Panc1 (cell line): ENCODE data around the gene TUB. TPM values are rescaled to one million over a fixed set of nuclear protein-coding genes. Genes with fewer than 3 reads are reported as not detected.

Source experiments
- ATAC-seq: fragments of 200-7000 bp; cut with Tn5 transposase; 2 replicates; pipeline ENCODE4 v1.9.1; 2020; ENCODE audit warnings: mild to moderate bottlenecking, moderate library complexity
- BruUV-seq: library from RNA; stranded (reverse); fragments of 400-500 nt; replicated peaks from 2 replicates; lab custom pipeline; 2021; lab: Mats Ljungman, UMichigan
- CTCF ChIA-PET: fragments of 300-600 bp; sonication (Branson Sonifier 250); formaldehyde crosslinking; loops from one replicate; lab custom pipeline; 2022; ENCODE audit warnings: antibody characterized with exemption; lab: Charles Lee
- POLR2A ChIA-PET: fragments of 300-600 bp; sonication (Branson Sonifier 250); formaldehyde crosslinking; loops from one replicate; lab custom pipeline; 2022; ENCODE audit warnings: antibody characterized with exemption; lab: Charles Lee
- DNase-seq: peaks from one replicate; pipeline ENCODE4 v3.0.0-alpha.2; 2010; ENCODE audit warnings: low read depth, low spot score
- H3K27ac ChIP-seq: 2 replicates; pipeline ENCODE4 v1.5.1; 2011; ENCODE audit warnings: mild to moderate bottlenecking, low read length, inconsistent platforms
- H3K27me3 ChIP-seq: fragments of 200-500 bp; sonication (Bioruptor generic); 2 replicates; pipeline ENCODE4 v1.6.0; 2014; ENCODE audit warnings: low read length, inconsistent platforms; ENCODE audit not compliant: control insufficient read depth, insufficient read depth
- H3K36me3 ChIP-seq: fragments of 200-500 bp; sonication (Bioruptor generic); 2 replicates; pipeline ENCODE4 v1.5.1; 2014; ENCODE audit warnings: inconsistent platforms, mild to moderate bottlenecking, low read length, moderate library complexity; ENCODE audit not compliant: control insufficient read depth, insufficient read depth
- H3K4me1 ChIP-seq: 2 replicates; pipeline ENCODE4 v1.5.1; 2011; ENCODE audit warnings: inconsistent platforms, mild to moderate bottlenecking, low read length, moderate library complexity; ENCODE audit not compliant: control insufficient read depth, insufficient read depth
- H3K4me3 ChIP-seq, 2 experiments: 2 replicates each; pipeline ENCODE4 v1.5.1; 2011 to 2012; ENCODE audit warnings: low read depth in 2 of 2, low read length in 2 of 2, mild to moderate bottlenecking in 2 of 2, inconsistent platforms in 1 of 2, moderate library complexity in 1 of 2
- H3K9me3 ChIP-seq: fragments of 200-500 bp; sonication (Bioruptor generic); 2 replicates; pipeline ENCODE4 v1.5.1; 2014; ENCODE audit warnings: low read depth, mild to moderate bottlenecking, inconsistent platforms, low read length, moderate library complexity; ENCODE audit not compliant: control insufficient read depth, insufficient read depth
- POLR2AphosphoS5 ChIP-seq: IDR thresholded peaks from 2 replicates; pipeline ENCODE4 v1.6.1; 2012; ENCODE audit warnings: mild to moderate bottlenecking, low read depth, low read length, moderate library complexity
- SIN3A ChIP-seq: IDR thresholded peaks from 2 replicates; pipeline ENCODE4 v1.6.1; 2012; ENCODE audit warnings: low read depth, mild to moderate bottlenecking, low read length, moderate library complexity, borderline replicate concordance; ENCODE audit not compliant: insufficient read depth
- TCF7L2 ChIP-seq: IDR thresholded peaks from 2 replicates; pipeline ENCODE4 v1.6.1; 2011; ENCODE audit warnings: mild to moderate bottlenecking, low read depth, low read length, inconsistent platforms
- in situ Hi-C: cut with HindIII; loops from 2 replicates; pipeline ENCODE4 v1.10.0; 2016; ENCODE audit warnings: low sequenced_read_pairs, low pct_unique_long_range_greater_than_20kb
- intact Hi-C: fragments of 100-400 bp; cut with micrococcal nuclease; formaldehyde crosslinking; loops from one replicate; pipeline ENCODE4 v1.10.0; 2022; ENCODE audit not compliant: unreplicated experiment
- total RNA-seq: library from RNA; stranded (reverse); gene quantifications from one replicate; pipeline ENCODE4 v1.2.1, GENCODE V29; 2021; ENCODE audit not compliant: unreplicated experiment
- TF ChIP-seq, protein P1 (sequence below): fragments of 450-650 bp; IDR thresholded peaks from 2 replicates; pipeline ENCODE4 v1.5.1; 2017; ENCODE audit warnings: mild to moderate bottlenecking
- TF ChIP-seq, protein P2 (sequence below), 2 experiments: IDR thresholded peaks; 2 replicates each; pipeline ENCODE4 v1.6.1; 2011 to 2012; ENCODE audit warnings: low read depth in 2 of 2, control low read depth in 1 of 2, low read length in 1 of 2, mild to moderate bottlenecking in 1 of 2, moderate library complexity in 1 of 2; ENCODE audit not compliant: insufficient read depth in 1 of 2

Gene TUB
- total RNA-seq, 1 experiment from 2014 or later: 4.3 TPM

DNA sequence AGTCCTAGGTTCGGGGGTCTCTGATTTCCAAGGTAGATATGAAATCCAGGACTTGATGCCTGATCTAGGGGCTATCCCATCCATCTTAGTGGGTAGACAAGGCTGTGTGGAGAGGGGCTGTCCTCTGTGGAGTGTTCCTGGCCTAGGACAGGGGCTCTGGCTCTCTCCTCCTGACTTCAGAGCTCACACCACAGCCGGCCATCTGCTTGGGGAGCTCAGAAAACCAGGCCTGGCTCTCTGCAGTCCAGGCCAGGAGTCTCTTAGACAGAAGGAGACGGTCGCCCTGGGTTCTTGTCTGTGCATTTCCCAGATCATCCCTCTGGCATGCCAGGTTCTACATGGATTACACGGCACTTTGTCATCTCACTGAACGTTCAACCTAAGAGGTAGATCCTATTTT lies 17.9 kb downstream of the TUB start:
- no peaks in the 10 kb centered on the region for H3K36me3 ChIP-seq
- DNase-seq: no peak
- H3K4me3 ChIP-seq: no peak overlapping the region
- no TSS peak for BruUV-seq
- no peaks in the 10 kb centered on the region for H3K4me1 ChIP-seq
- ChIA-PET POLR2A (no interaction called here), CTCF (interaction anchor here (0.8 to 4.0 kb wide), 18 partner anchors 8 to 112 kb away, joined by 3 to 80 read pairs (median 6); partner anchors contain the start of gene EIF3F)
- H3K9me3 ChIP-seq: no peaks in the 10 kb centered on the region
- in situ Hi-C loops: no loop called here
- ATAC-seq: no peak
- no peaks in the 10 kb centered on the region for H3K27me3 ChIP-seq
- no peak overlapping the region for H3K27ac ChIP-seq
- intact Hi-C loops: loop anchor here (1.0 to 10.0 kb wide), 3 partner anchors 66 to 204 kb away; no protein-coding TSS in a partner anchor
- TF ChIP-seq SIN3A: no peak

DNA sequence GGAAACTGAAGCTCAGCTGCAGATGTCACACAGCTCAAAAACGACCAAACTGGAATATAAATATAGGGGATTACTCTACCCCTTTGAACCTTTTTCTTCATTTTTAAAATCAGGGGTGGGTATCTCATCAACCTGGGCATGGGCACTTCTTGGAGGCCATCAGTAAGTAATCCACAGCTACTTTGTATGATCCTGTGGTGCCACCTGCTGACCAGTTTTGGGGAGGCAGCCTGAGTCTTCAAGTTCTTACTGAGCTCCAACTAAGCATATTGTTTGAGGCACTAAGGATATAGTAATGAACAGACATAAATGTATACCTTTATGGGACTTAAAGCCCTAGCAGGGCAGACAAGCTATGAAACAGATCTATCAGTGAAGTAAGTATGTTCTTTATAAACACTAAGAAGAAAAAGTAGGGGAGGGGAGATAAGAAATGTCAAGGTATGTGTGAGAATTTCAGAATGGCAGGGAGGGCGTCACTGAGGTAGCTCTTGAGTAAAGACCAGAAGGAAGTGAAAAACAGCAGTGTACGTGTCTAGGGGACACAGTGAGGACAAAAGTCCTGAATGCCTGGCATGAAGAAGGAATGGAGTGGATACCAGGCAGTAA lies 18.4 kb downstream of the TUB start:
- no peaks in the 10 kb centered on the region for H3K36me3 ChIP-seq
- no peaks in the 10 kb centered on the region for H3K4me1 ChIP-seq
- H3K4me3 ChIP-seq: no peak overlapping the region
- ChIA-PET POLR2A (no interaction called here), CTCF (interaction anchor here (0.6 to 4.0 kb wide), 21 partner anchors 8 to 113 kb away, joined by 3 to 80 read pairs (median 5); partner anchors contain the start of gene EIF3F)
- no TSS peak for BruUV-seq
- in situ Hi-C loops: no loop called here
- DNase-seq (peak; percentile 84), ATAC-seq (peak; percentile 89)
- intact Hi-C loops: loop anchor here (1.0 to 10.0 kb wide), 3 partner anchors 66 to 205 kb away; no protein-coding TSS in a partner anchor
- no peaks in the 10 kb centered on the region for H3K9me3 ChIP-seq
- H3K27ac ChIP-seq: no peak overlapping the region
- TF ChIP-seq, protein P1, sequence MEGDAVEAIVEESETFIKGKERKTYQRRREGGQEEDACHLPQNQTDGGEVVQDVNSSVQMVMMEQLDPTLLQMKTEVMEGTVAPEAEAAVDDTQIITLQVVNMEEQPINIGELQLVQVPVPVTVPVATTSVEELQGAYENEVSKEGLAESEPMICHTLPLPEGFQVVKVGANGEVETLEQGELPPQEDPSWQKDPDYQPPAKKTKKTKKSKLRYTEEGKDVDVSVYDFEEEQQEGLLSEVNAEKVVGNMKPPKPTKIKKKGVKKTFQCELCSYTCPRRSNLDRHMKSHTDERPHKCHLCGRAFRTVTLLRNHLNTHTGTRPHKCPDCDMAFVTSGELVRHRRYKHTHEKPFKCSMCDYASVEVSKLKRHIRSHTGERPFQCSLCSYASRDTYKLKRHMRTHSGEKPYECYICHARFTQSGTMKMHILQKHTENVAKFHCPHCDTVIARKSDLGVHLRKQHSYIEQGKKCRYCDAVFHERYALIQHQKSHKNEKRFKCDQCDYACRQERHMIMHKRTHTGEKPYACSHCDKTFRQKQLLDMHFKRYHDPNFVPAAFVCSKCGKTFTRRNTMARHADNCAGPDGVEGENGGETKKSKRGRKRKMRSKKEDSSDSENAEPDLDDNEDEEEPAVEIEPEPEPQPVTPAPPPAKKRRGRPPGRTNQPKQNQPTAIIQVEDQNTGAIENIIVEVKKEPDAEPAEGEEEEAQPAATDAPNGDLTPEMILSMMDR: peak; percentile 95
- TF ChIP-seq, protein P2, sequence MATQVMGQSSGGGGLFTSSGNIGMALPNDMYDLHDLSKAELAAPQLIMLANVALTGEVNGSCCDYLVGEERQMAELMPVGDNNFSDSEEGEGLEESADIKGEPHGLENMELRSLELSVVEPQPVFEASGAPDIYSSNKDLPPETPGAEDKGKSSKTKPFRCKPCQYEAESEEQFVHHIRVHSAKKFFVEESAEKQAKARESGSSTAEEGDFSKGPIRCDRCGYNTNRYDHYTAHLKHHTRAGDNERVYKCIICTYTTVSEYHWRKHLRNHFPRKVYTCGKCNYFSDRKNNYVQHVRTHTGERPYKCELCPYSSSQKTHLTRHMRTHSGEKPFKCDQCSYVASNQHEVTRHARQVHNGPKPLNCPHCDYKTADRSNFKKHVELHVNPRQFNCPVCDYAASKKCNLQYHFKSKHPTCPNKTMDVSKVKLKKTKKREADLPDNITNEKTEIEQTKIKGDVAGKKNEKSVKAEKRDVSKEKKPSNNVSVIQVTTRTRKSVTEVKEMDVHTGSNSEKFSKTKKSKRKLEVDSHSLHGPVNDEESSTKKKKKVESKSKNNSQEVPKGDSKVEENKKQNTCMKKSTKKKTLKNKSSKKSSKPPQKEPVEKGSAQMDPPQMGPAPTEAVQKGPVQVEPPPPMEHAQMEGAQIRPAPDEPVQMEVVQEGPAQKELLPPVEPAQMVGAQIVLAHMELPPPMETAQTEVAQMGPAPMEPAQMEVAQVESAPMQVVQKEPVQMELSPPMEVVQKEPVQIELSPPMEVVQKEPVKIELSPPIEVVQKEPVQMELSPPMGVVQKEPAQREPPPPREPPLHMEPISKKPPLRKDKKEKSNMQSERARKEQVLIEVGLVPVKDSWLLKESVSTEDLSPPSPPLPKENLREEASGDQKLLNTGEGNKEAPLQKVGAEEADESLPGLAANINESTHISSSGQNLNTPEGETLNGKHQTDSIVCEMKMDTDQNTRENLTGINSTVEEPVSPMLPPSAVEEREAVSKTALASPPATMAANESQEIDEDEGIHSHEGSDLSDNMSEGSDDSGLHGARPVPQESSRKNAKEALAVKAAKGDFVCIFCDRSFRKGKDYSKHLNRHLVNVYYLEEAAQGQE (IDR thresholded peaks at IDR 0.05; ENCODE audit: insufficient read depth in 1 of 2, low read depth in 2 of 2, low read length in 1 of 2): no peak
- TF ChIP-seq POLR2AphosphoS5 (no peak), TCF7L2 (no peak)
- no peaks in the 10 kb centered on the region for H3K27me3 ChIP-seq

DNA sequence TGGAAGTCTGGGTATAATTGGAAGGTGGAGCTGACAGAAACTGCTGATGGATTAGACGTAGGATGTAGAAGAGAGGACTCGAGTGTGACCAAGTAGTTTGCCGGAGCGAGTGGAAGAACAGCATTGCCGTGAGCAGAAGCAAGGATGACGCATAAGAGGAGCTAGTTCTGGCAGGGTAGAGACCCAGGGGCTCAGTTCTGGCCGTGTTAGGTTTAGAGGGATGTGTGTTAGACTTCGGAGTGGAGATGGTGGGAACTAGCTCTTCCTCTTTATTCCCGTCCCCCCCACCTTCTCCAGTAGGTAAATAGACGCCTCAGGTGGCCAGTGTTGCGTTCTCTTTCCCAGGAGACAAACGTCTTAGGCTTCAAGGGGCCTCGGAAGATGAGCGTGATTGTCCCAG lies 19.1 kb downstream of the TUB start:
- intact Hi-C loops (no loop called here), in situ Hi-C loops (no loop called here)
- no peak overlapping the region for H3K27ac ChIP-seq
- H3K4me1 ChIP-seq: no peaks in the 10 kb centered on the region
- ATAC-seq (no peak), DNase-seq (no peak)
- H3K9me3 ChIP-seq: no peaks in the 10 kb centered on the region
- CTCF ChIA-PET: interaction anchor here (1.1 to 4.0 kb wide), 8 partner anchors 10 to 151 kb away, joined by 3 to 80 read pairs (median 11); no protein-coding TSS in a partner anchor
- TF ChIP-seq POLR2AphosphoS5: no peak
- no peak for TF ChIP-seq SIN3A
- H3K4me3 ChIP-seq: no peak overlapping the region
- BruUV-seq: no TSS peak
- no peaks in the 10 kb centered on the region for H3K27me3 ChIP-seq
- H3K36me3 ChIP-seq: no peaks in the 10 kb centered on the region
- POLR2A ChIA-PET: no interaction called here
